Ammon's horn (tissue), 1 donor: ENCODE results near the gene RPS6KA4.
A peak's percentile ranks its signal among the peaks of the same experiment; 100 is the strongest.

Experiments
- DNase-seq: peaks from one replicate; pipeline ENCODE4 v3.0.0-alpha.2; 2016; ENCODE audit warnings: low spot score

The RPS6KA4 gene

DNA sequence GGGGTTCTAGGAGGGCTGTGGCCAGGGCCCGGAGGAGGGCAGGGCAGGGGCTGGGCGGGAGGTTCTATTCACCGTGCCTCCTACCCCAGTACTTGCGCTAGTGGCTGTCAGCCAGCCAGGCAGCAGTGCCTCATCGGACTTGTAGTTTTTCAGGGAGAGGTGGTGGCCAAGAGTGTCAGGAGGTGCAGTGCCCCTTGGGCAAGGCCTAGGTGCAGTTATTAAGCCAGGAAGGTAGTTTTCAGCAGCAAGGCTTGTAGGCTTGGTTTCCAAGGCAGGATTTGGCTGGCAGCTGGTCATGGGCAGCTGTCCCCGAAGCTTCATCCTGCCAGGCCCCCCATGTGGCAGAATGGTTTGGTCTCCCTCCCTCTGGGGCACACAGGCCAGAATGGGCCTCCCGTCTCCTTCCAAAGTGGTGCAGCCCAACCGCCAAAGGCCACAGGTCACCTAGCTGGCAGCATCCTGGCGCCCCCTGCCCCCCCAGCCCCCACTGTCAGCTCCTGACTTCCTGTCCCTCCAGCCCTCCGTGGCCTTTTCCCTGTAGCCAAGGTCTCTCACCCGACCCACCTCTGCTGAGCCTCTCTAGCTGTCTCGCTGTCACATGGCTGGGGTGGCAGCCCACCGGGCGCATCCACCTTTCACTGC is 10.5 kb upstream of the RPS6KA4 start:
- no peak for DNase-seq

DNA sequence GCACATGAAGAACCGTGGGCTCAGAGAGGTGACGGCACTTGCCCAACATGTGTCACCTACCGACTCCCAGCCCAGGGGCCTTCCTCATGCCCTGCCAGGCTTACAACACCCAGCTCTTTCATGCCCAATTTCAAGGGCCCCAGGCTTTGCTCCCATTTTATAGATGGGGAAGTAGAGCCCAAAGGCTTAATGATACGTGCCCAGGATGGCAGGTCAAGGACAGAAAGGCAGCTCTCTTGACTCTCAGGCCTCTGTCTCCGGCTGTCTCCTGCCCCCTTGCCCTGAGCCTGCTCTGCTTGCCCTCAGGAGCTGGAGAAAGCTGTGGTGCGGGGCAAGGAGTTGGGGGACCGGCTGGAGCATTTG is 10.0 kb upstream of the RPS6KA4 start:
- DNase-seq, result no peak

DNA sequence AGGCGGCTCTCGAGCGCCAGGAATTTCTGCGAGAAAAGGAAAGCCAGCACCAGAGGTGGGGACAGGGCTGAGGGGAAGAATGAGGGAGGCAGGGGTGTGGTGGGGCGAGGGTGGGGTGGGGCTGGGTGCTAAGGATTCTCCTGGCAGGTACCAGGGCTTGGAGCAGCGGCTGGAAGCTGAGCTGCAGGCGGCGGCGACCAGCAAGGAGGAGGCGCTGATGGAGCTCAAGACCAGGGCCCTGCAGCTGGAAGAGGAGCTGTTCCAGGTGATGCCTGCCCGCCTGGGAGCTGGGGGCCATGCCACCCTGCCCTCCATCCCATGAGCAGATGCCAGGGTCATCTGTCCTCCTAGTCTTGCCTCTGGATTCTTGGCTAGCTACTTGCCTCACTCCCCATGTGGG is 9.6 kb upstream of the RPS6KA4 start:
- DNase-seq, result no peak

DNA sequence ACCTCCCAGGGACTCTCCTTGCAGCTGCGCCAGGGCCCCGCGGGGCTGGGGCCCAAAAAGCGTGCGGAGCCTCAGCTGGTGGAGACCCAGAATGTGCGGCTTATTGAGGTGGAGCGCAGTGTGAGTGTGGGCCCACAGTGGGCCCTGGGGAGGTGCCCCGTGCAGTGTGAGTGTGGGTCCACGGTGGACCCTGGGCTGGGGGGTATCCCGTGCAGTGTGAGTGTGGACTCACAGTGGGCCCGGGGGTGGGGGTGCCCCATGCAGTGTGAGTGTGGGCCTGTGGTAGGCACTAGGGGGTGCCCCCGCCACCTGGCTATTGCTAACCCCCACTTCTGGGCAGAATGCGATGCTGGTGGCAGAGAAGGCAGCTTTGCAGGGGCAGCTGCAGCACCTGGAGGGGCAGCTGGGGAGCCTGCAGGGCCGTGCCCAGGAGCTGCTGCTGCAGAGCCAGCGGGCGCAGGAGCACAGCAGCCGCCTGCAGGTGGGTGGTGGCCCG is 7.8 kb upstream of the RPS6KA4 start:
- DNase-seq, result no peak

DNA sequence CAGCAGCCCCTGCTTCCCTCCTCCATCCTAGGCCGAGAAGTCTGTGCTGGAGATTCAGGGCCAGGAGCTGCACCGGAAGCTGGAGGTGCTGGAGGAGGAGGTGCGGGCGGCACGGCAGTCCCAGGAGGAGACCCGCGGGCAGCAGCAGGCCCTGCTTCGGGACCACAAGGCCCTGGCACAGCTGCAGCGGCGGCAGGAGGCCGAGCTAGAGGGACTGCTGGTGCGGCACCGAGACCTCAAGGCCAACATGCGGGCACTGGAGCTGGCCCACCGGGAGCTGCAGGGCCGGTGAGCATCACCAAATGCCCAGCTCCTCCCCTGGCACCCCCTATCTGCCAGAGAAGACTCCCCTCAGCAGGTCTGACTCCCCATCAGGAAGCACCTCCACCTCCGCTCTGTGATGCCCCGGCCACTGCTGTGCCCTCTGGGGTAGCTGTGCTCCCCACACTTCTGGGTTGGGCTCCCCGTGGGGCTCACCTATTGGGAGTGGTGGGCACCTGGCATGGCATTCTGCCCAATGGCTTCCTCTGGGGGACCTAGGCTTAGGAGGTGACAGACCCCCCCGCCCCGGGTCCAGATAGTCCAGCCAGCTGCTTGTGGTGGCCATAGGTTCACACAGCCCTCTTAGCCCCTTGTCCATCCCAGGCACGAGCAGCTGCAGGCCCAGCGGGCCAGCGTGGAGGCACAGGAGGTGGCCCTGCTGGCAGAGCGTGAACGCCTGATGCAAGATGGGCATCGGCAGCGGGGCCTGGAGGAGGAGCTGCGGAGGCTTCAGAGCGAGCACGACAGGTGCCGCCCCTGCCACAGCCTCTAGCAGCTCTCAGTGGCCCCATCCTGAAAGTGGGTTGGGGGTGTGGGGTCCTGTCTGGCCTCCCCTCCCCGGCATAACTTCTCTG is 6.6 kb upstream of the RPS6KA4 start:
- DNase-seq, result no peak

- no peak for DNase-seq
These were observed 5.8 kb upstream of the RPS6KA4 start for GRCh38 chr11:64352995-64353714.

- DNase-seq, result no peak
These were observed 5.1 kb upstream of the RPS6KA4 start for GRCh38 chr11:64353715-64354506.

DNA sequence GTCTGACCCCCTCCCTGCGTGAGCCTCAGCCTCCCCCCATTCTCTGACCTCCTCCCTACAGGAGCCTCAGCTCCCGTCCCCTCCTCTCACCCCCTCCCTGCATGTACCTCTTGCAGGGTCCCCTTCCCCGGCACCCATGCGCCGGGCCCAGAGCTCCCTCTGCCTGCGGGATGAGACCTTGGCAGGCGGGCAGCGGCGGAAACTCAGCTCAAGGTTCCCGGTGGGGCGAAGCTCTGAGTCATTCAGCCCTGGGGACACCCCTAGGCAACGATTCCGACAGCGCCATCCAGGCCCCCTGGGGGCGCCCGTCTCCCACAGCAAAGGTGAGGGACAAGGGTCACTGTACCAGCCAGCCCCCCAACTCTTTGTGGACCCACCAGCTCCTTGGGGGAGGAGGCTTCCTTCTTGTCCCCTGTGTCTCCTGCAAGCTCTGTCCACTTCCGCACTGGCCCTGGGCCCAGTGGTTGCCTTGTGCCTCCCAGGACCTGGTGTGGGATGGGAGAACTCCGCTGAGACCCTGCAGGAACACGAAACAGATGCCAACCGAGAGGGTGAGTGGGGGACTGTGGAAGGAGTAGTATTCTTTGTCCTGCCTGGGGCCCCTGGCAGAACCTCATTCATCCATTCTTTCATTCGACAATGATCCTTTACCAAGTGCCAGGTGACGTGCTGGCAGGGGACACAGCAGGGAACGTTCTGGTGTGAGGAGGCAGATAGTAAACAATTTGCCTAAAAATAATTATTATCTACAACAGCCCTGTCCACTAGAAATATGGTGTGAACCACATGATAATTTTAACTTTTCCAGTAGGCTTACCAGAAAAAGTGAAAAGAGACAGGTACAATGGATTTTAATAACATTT is 3.7 kb upstream of the RPS6KA4 start:
- DNase-seq, result peak; percentile 82

DNA sequence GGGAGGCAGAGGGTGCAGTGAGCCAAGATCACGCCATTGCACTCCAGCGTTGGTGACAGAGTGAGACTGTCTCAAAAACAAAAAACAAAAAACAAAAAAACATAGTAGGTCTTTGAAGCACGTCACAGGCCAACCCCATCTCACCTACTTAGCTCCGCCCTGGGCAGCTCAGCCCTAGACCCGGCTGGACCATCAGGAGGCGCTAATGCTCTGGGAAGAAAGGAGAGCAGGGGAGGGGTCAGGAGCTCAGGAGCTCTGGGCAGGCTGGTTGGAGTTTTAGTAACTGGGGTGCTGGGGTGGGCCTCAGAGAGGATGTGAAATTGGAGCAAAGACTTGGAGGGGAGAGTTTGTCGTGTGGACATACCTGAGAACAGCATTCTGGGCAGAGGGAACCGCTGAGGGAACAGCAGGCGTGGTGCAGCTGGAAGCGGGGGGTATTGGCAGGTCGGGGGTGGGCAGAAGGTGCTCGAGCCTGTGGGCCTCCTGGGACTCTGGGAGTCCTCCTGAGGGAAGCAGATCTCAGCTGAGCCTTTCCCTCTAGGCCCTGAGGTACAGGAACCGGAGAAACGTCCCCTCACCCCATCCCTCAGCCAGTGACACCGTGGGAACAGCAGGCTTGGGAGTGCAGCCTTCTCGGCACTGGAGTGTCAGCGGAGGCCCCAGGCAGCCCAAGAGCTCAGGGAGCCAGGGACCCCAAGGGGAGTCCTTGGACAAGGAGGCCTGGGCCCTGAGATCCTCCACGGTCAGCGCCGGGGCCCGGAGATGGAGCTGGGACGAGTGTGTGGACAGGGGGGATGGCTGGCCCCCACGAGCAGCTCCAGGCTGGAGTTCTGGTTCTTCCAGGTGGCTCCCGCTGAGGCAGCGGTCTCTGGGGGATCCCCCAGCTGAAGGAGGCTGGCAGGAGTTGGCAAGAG is 2.2 kb upstream of the RPS6KA4 start:
- DNase-seq, result no peak

DNA sequence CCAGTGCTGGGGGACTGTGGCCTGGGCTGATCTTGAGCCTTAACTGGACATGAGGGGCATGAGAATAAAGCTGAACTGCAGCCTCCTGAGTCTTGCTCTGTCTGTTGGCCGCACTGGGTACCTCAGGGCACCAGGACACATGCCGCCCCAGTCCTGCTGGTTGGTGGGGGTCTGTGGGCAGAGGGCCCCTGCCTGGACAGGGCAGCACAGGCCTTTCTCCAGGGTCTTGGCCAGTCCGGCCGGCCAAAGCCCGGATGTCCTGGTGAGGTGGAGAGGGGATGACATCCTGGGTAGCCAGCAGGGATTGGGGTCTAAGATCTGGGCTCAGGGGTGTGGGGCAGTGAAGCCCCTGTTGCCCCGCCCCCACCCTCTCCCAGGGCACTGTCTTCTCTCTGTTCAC is 1.5 kb upstream of the RPS6KA4 start:
- no peak for DNase-seq

DNA sequence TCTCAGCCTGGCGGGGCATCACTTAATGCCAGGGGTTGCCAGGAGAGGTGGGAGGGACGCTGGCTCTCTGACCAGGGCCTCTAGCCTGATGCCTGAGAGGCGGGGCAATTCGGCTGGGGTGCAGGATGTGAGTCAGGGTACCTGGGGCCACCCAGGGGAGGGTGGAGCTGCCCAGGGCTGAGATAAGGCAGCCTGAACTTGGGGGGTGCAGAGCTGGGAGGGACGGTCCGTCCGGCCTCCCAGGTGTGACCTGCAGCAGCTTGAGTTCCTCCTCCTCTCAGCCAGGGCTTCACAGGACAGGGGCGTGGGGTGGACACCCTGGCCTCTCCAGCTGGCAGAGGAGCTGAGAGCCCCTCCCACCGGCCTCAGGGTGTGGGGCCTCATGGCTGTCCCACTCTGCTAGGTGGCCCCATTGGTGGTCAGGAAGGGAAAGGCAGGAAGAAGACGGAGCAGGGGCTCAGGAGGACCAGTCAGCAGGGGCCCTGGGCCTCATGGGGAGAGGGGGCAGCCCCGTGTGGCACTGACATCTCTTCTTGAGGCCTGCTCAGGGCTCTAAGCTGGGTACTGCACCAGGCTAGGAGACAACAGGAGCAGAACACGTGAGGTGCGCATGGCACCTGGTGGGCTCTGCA is 942 bp upstream of the RPS6KA4 start:
- DNase-seq, result no peak

DNA sequence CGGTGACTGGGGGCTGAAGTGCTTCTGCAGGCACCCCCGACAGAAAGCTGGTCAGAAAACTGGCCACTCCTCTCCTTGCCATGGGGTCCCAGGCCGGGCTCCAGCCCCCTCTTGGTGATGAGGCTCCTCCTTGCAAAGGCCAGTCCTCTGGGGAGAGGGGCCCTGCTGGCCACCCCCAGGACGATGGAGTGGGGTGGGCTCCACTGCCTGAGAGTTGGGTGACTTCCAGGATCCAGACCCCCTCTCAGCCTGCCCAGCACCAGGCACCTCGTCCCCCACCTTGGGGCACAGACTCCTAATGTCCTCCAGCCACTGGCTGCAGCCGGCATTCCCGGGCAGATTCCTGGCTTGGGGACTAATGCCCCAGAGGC is 441 bp upstream of the RPS6KA4 start:
- DNase-seq, result no peak

- DNase-seq, result peak; percentile 62
These were observed 917 bp downstream of the RPS6KA4 start for GRCh38 chr11:64359712-64360445.

- no peak for DNase-seq
These were observed 1.5 kb downstream of the RPS6KA4 start for GRCh38 chr11:64360448-64360921.

DNA sequence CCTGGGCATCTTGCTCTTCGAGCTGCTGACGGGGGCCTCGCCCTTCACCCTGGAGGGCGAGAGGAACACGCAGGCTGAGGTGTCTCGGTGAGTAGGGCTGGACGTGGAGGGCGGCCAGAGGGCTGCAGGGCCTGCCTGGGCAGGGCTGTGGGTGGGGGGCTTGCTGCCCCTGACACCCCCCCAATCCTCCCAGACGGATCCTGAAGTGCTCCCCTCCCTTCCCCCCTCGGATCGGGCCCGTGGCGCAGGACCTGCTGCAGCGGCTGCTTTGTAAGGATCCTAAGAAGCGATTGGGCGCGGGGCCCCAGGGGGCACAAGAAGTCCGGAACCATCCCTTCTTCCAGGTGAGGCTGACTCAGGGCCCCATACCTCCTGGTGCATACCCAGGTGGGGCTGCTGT is 2.7 kb downstream of the RPS6KA4 start:
- no peak for DNase-seq

DNA sequence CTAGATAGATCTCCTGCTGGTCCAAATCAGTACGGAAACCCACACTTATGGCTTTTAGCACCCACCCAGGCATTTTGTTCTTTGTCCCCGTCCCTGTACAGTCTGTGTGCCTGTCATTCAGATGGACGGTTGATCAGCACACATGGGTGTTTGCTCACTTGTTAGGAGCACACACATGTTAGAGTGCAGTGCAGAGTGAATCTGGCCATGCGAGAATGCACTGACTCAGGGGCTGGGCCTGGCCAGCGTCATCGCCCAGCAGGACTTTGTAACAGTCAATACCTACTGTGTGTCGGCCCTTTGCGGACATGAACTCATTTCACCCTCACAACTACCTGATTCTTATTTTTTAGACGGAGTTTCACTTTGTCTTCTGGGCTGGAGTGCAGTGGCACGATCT is 3.4 kb downstream of the RPS6KA4 start:
- no peak for DNase-seq

DNA sequence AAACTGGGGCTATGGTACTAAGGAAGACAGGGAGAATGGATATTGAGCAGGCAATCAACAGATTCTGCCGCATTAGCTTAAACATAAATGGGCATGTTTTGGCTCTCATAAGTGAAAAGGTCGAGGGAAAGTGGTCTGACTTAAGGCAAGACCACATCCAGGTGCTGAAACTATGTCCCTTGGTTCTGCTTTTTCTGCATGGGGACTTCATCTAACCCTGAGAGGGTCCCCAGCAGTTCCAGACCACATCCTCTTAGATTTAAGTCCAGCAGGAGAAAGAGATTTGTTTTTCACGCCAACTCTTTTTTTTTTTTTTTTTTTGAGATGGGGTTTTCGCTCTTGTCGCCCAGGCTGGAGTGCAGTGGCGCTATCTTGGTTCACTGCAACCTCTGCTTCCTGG is 5.5 kb downstream of the RPS6KA4 start:
- no peak for DNase-seq

GRCh38 chr11:64364911-64365310 is 5.9 kb downstream of the RPS6KA4 start:
- DNase-seq, result no peak

- DNase-seq, result no peak
These were observed 7.8 kb downstream of the RPS6KA4 start for GRCh38 chr11:64366751-64367150.
